GM12891 (cell line): ENCODE data around the gene RHOBTB3.

Experiments
- POLR2A ChIP-seq: IDR thresholded peaks from 2 replicates; pipeline ENCODE4 v1.6.1; 2011; ENCODE audit warnings: low read depth, low read length, control low read depth
- SPI1 ChIP-seq: IDR thresholded peaks from 2 replicates; pipeline ENCODE4 v1.6.1; 2011; ENCODE audit warnings: low read depth, low read length, control low read depth
- TAF1 ChIP-seq: IDR thresholded peaks from 2 replicates; pipeline ENCODE4 v1.6.1; 2011; ENCODE audit warnings: low read depth, low read length, control low read depth

GRCh38 chr5:95743877-95744276 lies 12.7 kb downstream of the RHOBTB3 start:
- TF ChIP-seq TAF1 (no peak), SPI1 (no peak), POLR2A (no peak)
